Gastroesophageal sphincter (tissue), 3 donors: ENCODE results near the gene PAXIP1.

Source experiments
- EP300 ChIP-seq: sonication (generic); formaldehyde crosslinking; IDR thresholded peaks from one replicate; pipeline ENCODE4 v1.6.1; 2017; ENCODE audit warnings: antibody characterized with exemption, mild to moderate bottlenecking
- POLR2A ChIP-seq, 2 donors: fragments of 450-650 bp; IDR thresholded peaks; one replicate each; pipeline ENCODE4 v1.6.1; 2017; ENCODE audit warnings: antibody characterized with exemption in 2 of 2, mild to moderate bottlenecking in 2 of 2, moderate library complexity in 1 of 2
- POLR2AphosphoS5 ChIP-seq: sonication (generic); formaldehyde crosslinking; IDR thresholded peaks from one replicate; pipeline ENCODE4 v1.6.1; 2017; ENCODE audit warnings: antibody characterized with exemption
- TF ChIP-seq, protein P1 (sequence below), 4 experiments: fragments of 200-600 bp in 2 of 4; fragments of 450-650 bp in 2 of 4; sonication (generic) in 1 of 4; IDR thresholded peaks; one replicate each; pipeline ENCODE4 v1.5.1; 2017 to 2019; ENCODE audit warnings: antibody characterized with exemption in 4 of 4, mild to moderate bottlenecking in 2 of 4, moderate library complexity in 2 of 4

DNA sequence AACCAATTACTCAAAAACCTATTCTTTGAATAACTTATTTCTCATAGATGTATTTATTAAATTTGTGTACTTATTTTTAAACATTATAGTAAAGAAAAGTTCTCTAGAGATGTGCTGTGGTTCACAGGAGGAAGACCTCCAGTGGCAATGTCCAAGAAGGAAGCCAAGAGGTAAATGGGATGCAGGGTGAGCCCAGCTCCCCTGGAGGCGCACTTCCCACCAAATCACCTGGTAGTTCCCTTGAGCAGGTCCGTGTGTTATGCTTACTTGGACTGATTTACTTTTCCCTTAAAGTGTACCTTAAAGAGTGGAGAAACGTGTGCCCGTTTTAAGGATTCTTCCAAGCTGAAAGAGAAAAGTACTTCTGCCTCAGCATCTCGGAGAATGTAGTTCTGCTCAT, 55.3 kb downstream of the PAXIP1 start:
- TF ChIP-seq, protein P1, sequence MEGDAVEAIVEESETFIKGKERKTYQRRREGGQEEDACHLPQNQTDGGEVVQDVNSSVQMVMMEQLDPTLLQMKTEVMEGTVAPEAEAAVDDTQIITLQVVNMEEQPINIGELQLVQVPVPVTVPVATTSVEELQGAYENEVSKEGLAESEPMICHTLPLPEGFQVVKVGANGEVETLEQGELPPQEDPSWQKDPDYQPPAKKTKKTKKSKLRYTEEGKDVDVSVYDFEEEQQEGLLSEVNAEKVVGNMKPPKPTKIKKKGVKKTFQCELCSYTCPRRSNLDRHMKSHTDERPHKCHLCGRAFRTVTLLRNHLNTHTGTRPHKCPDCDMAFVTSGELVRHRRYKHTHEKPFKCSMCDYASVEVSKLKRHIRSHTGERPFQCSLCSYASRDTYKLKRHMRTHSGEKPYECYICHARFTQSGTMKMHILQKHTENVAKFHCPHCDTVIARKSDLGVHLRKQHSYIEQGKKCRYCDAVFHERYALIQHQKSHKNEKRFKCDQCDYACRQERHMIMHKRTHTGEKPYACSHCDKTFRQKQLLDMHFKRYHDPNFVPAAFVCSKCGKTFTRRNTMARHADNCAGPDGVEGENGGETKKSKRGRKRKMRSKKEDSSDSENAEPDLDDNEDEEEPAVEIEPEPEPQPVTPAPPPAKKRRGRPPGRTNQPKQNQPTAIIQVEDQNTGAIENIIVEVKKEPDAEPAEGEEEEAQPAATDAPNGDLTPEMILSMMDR (IDR thresholded peaks at IDR 0.05): no peak
- TF ChIP-seq EP300 (no peak), POLR2AphosphoS5 (no peak), POLR2A (IDR thresholded peaks at IDR 0.05) (no peak)
